ENCODE results near the gene RENBP.

Gene RENBP

DNA sequence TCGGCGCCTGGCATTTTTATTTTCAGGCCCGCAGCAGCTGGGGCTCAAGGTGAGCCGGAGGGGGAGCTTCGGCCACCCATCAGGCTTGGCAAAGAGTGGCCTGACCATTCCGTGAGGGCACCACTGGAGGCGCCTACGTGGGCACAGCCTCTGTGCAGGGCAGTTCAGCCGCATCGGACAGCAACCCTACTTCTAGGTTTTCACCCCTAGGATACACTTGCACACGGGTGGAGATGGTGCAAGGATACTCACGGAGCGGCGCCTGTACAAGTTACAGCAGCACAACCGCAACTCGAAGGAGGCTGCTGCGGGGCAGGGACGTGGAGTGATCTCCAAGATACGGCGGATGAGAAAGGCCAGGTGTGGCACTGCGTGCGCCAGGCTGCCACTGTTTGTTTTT lies 16.3 kb upstream of the RENBP start:
- peaks cover 31% of the 10 kb centered on the region for H4K20me1 ChIP-seq (ENCODE audit: insufficient read depth, low read length, poor library complexity, severe bottlenecking)
- peaks cover 88% of the 10 kb centered on the region; the same call in 1 of the 2 replicates for H3K36me3 ChIP-seq (ENCODE audit: insufficient read depth, low read length)
- H3K9me3 ChIP-seq (ENCODE audit: insufficient read depth, low read depth, low read length), result no peaks in the 10 kb centered on the region
- no peak for TF ChIP-seq EZH2phosphoT487 (IDR thresholded peaks at IDR 0.05; ENCODE audit: borderline replicate concordance)
- TF ChIP-seq, protein P1, sequence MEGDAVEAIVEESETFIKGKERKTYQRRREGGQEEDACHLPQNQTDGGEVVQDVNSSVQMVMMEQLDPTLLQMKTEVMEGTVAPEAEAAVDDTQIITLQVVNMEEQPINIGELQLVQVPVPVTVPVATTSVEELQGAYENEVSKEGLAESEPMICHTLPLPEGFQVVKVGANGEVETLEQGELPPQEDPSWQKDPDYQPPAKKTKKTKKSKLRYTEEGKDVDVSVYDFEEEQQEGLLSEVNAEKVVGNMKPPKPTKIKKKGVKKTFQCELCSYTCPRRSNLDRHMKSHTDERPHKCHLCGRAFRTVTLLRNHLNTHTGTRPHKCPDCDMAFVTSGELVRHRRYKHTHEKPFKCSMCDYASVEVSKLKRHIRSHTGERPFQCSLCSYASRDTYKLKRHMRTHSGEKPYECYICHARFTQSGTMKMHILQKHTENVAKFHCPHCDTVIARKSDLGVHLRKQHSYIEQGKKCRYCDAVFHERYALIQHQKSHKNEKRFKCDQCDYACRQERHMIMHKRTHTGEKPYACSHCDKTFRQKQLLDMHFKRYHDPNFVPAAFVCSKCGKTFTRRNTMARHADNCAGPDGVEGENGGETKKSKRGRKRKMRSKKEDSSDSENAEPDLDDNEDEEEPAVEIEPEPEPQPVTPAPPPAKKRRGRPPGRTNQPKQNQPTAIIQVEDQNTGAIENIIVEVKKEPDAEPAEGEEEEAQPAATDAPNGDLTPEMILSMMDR (conservative IDR thresholded peaks at IDR 0.05; ENCODE audit: low read length), result no peak
- no peak overlapping the region for H2AFZ ChIP-seq (ENCODE audit: low read length)
- no peaks in the 10 kb centered on the region for H3F3A ChIP-seq (ENCODE audit: low read depth)
- H3K9me2 ChIP-seq (replicated peaks; ENCODE audit: low read depth, low read length), result no peaks in the 10 kb centered on the region
- H3K4me1 ChIP-seq (ENCODE audit: insufficient read depth, low read length, poor library complexity, severe bottlenecking), result peaks cover 5% of the 10 kb centered on the region
- no peak overlapping the region for H3K4me2 ChIP-seq (ENCODE audit: low read depth, low read length, poor library complexity, severe bottlenecking)
- no peaks in the 10 kb centered on the region for H3K27me3 ChIP-seq (ENCODE audit: insufficient read depth, low read length, poor library complexity, severe bottlenecking)
- H3K79me2 ChIP-seq (ENCODE audit: insufficient read depth, low read length), result peaks cover 49% of the 10 kb centered on the region
- no peak overlapping the region for H3K4me3 ChIP-seq (ENCODE audit: low read length, poor library complexity, severe bottlenecking)
- H3K9ac ChIP-seq (ENCODE audit: low read depth, low read length, poor library complexity, severe bottlenecking), result no peak overlapping the region

DNA sequence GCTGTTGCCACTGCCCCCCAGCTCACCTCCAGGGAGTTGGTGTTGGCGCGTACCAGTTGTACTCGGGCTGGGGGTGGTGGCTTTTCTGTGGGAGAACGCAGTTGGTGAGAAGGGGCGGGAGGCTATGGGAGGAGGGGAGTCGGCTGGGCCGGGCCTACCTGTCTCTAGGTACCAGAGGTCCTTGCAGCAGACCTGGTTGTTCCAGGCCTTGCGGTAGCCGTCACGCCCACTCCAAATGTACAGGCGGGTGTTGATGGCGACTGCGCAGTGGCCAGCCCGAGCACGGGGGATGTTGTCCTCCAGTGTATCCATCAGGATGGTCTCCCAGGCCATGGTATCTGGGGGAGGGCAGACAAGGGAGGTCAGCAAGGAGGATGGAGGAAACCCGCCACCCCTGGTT lies 15.6 kb upstream of the RENBP start:
- no peaks in the 10 kb centered on the region for H3F3A ChIP-seq (ENCODE audit: low read depth)
- H3K4me2 ChIP-seq (ENCODE audit: low read depth, low read length, poor library complexity, severe bottlenecking), result no peak overlapping the region
- H3K4me1 ChIP-seq (ENCODE audit: insufficient read depth, low read length, poor library complexity, severe bottlenecking), result no peaks in the 10 kb centered on the region
- H3K27me3 ChIP-seq (ENCODE audit: insufficient read depth, low read length, poor library complexity, severe bottlenecking), result no peaks in the 10 kb centered on the region
- no peaks in the 10 kb centered on the region for H3K9me3 ChIP-seq (ENCODE audit: insufficient read depth, low read depth, low read length)
- no peak overlapping the region for H3K9ac ChIP-seq (ENCODE audit: low read depth, low read length, poor library complexity, severe bottlenecking)
- H3K4me3 ChIP-seq (ENCODE audit: low read length, poor library complexity, severe bottlenecking), result no peak overlapping the region
- no peak for TF ChIP-seq EZH2phosphoT487 (IDR thresholded peaks at IDR 0.05; ENCODE audit: borderline replicate concordance)
- TF ChIP-seq, protein P1 (conservative IDR thresholded peaks at IDR 0.05; ENCODE audit: low read length), result no peak
- peaks cover 26% of the 10 kb centered on the region for H4K20me1 ChIP-seq (ENCODE audit: insufficient read depth, low read length, poor library complexity, severe bottlenecking)
- peaks cover 95% of the 10 kb centered on the region; the same call in 1 of the 2 replicates for H3K36me3 ChIP-seq (ENCODE audit: insufficient read depth, low read length)
- peaks cover 42% of the 10 kb centered on the region for H3K79me2 ChIP-seq (ENCODE audit: insufficient read depth, low read length)
- H2AFZ ChIP-seq (ENCODE audit: low read length), result no peak overlapping the region
- no peaks in the 10 kb centered on the region for H3K9me2 ChIP-seq (replicated peaks; ENCODE audit: low read depth, low read length)

DNA sequence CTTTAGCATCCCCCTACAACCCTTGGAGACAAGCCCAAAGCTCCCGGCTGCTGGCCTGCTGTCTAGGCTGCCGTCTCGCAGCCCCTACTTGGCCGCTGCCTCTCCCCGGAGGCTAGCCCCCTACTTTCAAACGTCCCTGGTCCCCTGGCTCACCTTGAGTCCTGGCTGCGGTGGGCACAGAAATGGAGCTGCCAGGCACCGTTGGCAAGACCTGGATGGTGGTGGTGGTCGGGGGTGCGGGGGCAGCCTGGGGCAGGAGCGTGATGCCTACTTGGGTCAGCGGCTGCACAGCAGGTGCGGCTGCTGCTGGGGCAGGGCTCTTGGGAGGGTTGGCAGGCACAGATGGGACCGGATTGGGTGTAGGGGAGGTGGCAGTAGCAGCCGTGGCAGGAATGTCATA lies 15.2 kb upstream of the RENBP start:
- H3K9ac ChIP-seq (ENCODE audit: low read depth, low read length, poor library complexity, severe bottlenecking), result no peak overlapping the region
- H3K9me3 ChIP-seq (ENCODE audit: insufficient read depth, low read depth, low read length), result no peaks in the 10 kb centered on the region
- H3K4me2 ChIP-seq (ENCODE audit: low read depth, low read length, poor library complexity, severe bottlenecking), result no peak overlapping the region
- H4K20me1 ChIP-seq (ENCODE audit: insufficient read depth, low read length, poor library complexity, severe bottlenecking), result peaks cover 21% of the 10 kb centered on the region
- no peak overlapping the region for H3K4me3 ChIP-seq (ENCODE audit: low read length, poor library complexity, severe bottlenecking)
- no peaks in the 10 kb centered on the region for H3K9me2 ChIP-seq (replicated peaks; ENCODE audit: low read depth, low read length)
- peaks cover 38% of the 10 kb centered on the region for H3K79me2 ChIP-seq (ENCODE audit: insufficient read depth, low read length)
- no peak for TF ChIP-seq EZH2phosphoT487 (IDR thresholded peaks at IDR 0.05; ENCODE audit: borderline replicate concordance)
- TF ChIP-seq, protein P1 (conservative IDR thresholded peaks at IDR 0.05; ENCODE audit: low read length), result no peak
- peaks cover 100% of the 10 kb centered on the region; the same call in 1 of the 2 replicates for H3K36me3 ChIP-seq (ENCODE audit: insufficient read depth, low read length)
- H3K4me1 ChIP-seq (ENCODE audit: insufficient read depth, low read length, poor library complexity, severe bottlenecking), result no peaks in the 10 kb centered on the region
- H3F3A ChIP-seq (ENCODE audit: low read depth), result no peaks in the 10 kb centered on the region
- no peak overlapping the region for H2AFZ ChIP-seq (ENCODE audit: low read length)
- H3K27me3 ChIP-seq (ENCODE audit: insufficient read depth, low read length, poor library complexity, severe bottlenecking), result no peaks in the 10 kb centered on the region
